Measurements from ENCODE around the gene ENPP3.

DNA sequence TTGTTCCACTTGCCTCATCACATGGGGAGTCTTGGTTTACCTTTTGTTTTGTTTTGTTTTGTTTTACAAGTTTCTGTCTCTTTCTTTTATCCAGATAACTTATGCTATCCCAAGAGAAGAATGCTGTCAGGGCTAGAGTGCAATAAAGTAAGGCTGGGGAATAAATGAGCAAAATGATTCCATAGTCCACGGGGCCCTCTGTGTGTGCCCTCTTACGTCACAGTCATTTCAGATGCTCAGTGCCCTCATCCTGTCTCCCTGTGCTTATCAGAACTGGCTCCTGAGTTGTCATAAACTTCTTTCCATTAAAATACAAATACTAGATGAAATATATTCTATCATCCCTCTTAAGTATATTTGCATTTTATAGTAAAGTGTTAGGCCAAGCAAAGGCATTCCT, 139.9 kb downstream of the ENPP3 start:
- TF ChIP-seq, protein P1, sequence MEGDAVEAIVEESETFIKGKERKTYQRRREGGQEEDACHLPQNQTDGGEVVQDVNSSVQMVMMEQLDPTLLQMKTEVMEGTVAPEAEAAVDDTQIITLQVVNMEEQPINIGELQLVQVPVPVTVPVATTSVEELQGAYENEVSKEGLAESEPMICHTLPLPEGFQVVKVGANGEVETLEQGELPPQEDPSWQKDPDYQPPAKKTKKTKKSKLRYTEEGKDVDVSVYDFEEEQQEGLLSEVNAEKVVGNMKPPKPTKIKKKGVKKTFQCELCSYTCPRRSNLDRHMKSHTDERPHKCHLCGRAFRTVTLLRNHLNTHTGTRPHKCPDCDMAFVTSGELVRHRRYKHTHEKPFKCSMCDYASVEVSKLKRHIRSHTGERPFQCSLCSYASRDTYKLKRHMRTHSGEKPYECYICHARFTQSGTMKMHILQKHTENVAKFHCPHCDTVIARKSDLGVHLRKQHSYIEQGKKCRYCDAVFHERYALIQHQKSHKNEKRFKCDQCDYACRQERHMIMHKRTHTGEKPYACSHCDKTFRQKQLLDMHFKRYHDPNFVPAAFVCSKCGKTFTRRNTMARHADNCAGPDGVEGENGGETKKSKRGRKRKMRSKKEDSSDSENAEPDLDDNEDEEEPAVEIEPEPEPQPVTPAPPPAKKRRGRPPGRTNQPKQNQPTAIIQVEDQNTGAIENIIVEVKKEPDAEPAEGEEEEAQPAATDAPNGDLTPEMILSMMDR (IDR thresholded peaks at IDR 0.05 in 2 of 3, conservative IDR thresholded peaks at IDR 0.05 in 1 of 3; ENCODE audit: insufficient read depth in 2 of 3, low read depth in 1 of 3, low read length in 3 of 3) = no peak
- TF ChIP-seq TAF1 (IDR thresholded peaks at IDR 0.05; ENCODE audit: control insufficient read depth, extremely low read depth, insufficient read depth, low read length, severe bottlenecking) (no peak), NR2C2 (CRISPR knock-in tag; IDR thresholded peaks at IDR 0.05) (no peak), NR2C2 (tag; IDR thresholded peaks at IDR 0.05) (no peak), GATA2 (CRISPR knock-in tag; IDR thresholded peaks at IDR 0.05) (no peak)
- TF ChIP-seq, protein P2, sequence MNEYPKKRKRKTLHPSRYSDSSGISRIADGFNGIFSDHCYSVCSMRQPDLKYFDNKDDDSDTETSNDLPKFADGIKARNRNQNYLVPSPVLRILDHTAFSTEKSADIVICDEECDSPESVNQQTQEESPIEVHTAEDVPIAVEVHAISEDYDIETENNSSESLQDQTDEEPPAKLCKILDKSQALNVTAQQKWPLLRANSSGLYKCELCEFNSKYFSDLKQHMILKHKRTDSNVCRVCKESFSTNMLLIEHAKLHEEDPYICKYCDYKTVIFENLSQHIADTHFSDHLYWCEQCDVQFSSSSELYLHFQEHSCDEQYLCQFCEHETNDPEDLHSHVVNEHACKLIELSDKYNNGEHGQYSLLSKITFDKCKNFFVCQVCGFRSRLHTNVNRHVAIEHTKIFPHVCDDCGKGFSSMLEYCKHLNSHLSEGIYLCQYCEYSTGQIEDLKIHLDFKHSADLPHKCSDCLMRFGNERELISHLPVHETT (CRISPR knock-in tag; conservative IDR thresholded peaks at IDR 0.05 in 1 of 2, IDR thresholded peaks at IDR 0.05 in 1 of 2) = no peak
- TF ChIP-seq, protein P3, sequence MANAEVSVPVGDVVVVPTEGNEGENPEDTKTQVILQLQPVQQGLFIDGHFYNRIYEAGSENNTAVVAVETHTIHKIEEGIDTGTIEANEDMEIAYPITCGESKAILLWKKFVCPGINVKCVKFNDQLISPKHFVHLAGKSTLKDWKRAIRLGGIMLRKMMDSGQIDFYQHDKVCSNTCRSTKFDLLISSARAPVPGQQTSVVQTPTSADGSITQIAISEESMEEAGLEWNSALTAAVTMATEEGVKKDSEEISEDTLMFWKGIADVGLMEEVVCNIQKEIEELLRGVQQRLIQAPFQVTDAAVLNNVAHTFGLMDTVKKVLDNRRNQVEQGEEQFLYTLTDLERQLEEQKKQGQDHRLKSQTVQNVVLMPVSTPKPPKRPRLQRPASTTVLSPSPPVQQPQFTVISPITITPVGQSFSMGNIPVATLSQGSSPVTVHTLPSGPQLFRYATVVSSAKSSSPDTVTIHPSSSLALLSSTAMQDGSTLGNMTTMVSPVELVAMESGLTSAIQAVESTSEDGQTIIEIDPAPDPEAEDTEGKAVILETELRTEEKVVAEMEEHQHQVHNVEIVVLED (CRISPR knock-in tag; IDR thresholded peaks at IDR 0.05) = no peak
- TF ChIP-seq, protein P4, sequence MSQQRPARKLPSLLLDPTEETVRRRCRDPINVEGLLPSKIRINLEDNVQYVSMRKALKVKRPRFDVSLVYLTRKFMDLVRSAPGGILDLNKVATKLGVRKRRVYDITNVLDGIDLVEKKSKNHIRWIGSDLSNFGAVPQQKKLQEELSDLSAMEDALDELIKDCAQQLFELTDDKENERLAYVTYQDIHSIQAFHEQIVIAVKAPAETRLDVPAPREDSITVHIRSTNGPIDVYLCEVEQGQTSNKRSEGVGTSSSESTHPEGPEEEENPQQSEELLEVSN (IDR thresholded peaks at IDR 0.05; ENCODE audit: borderline replicate concordance in 1 of 2, extremely low read depth in 1 of 2, insufficient read depth in 1 of 2, insufficient read length in 1 of 2, low read depth in 1 of 2, low read length in 1 of 2, poor library complexity in 1 of 2, severe bottlenecking in 1 of 2) = no peak
